Calu3 (cell line): ENCODE measurements around the gene SORCS1. TPM values are rescaled to one million over a fixed set of nuclear protein-coding genes. Genes with fewer than 3 reads are reported as not detected.
"Not testable (repeated sequence)": the region's sequence is repeated elsewhere in the genome, so short reads cannot be mapped to it uniquely, and the experiment has no call there.

Experiments
- BruUV-seq: library from RNA; stranded (reverse); fragments of 400-500 nt; replicated peaks from 2 replicates; lab custom pipeline; 2021; lab: Mats Ljungman, UMichigan
- CTCF ChIA-PET: fragments of 300-600 bp; sonication (Branson Sonifier 250); formaldehyde crosslinking; loops from one replicate; lab custom pipeline; 2022; ENCODE audit warnings: antibody characterized with exemption; lab: Charles Lee
- DNase-seq: peaks from one replicate; pipeline ENCODE4 v3.0.0; 2022
- H3K27ac Mint-ChIP-seq: one replicate; pipeline ENCODE4 v1.8.0; 2022; ENCODE audit warnings: mixed read lengths; ENCODE audit not compliant: unreplicated experiment
- H3K27me3 Mint-ChIP-seq: one replicate; pipeline ENCODE4 v1.8.0; 2022; ENCODE audit warnings: mixed read lengths; ENCODE audit not compliant: unreplicated experiment
- H3K36me3 Mint-ChIP-seq: one replicate; pipeline ENCODE4 v1.8.0; 2022; ENCODE audit warnings: mild to moderate bottlenecking, moderate library complexity, mixed read lengths; ENCODE audit not compliant: insufficient read depth, unreplicated experiment
- H3K4me1 Mint-ChIP-seq: one replicate; pipeline ENCODE4 v1.8.0; 2022; ENCODE audit warnings: mild to moderate bottlenecking, low read depth, mixed read lengths; ENCODE audit not compliant: unreplicated experiment
- H3K4me3 Mint-ChIP-seq: one replicate; pipeline ENCODE4 v1.8.0; 2022; ENCODE audit warnings: mild to moderate bottlenecking, low read depth, moderate library complexity, mixed read lengths; ENCODE audit not compliant: unreplicated experiment
- H3K9me3 Mint-ChIP-seq: one replicate; pipeline ENCODE4 v1.8.0; 2022; ENCODE audit warnings: low read depth, mixed read lengths; ENCODE audit not compliant: unreplicated experiment
- CTCF ChIP-seq: fragments of 200-600 bp; IDR thresholded peaks from one replicate; pipeline ENCODE4 v1.8.0; 2022; ENCODE audit warnings: antibody characterized with exemption; ENCODE audit not compliant: unreplicated experiment
- intact Hi-C: fragments of 100-400 bp; cut with micrococcal nuclease; formaldehyde crosslinking; loops from one replicate; pipeline ENCODE4 v1.10.0; 2022; ENCODE audit not compliant: unreplicated experiment
- total RNA-seq: library from RNA; stranded (reverse); gene quantifications from 2 replicates; pipeline ENCODE4 v1.2.3, GENCODE V29; 2022

Gene SORCS1
- total RNA-seq, 1 experiment from 2014 or later, result not detected

GRCh38 chr10:106929291-106929895, 235.1 kb downstream of the SORCS1 start:
- H3K27me3 Mint-ChIP-seq, result no peaks in the 10 kb centered on the region
- no peak for DNase-seq

GRCh38 chr10:106928151-106928550, 236.4 kb downstream of the SORCS1 start:
- H3K36me3 Mint-ChIP-seq, H3K9me3 Mint-ChIP-seq, BruUV-seq, CTCF ChIA-PET, H3K27ac Mint-ChIP-seq, H3K27me3 Mint-ChIP-seq, intact Hi-C loops, H3K4me1 Mint-ChIP-seq, DNase-seq, H3K4me3 Mint-ChIP-seq: not testable (repeated sequence)

More at GRCh38 chr10:106929291-106929895, 235.1 kb downstream of the SORCS1 start:
- no TSS peak for BruUV-seq
- no peaks in the 10 kb centered on the region for H3K4me1 Mint-ChIP-seq
- intact Hi-C loops, result no loop called here
- no peak overlapping the region for H3K4me3 Mint-ChIP-seq
- TF ChIP-seq CTCF, result no peak
- peaks cover 3% of the 10 kb centered on the region for H3K9me3 Mint-ChIP-seq
- no peak overlapping the region for H3K27ac Mint-ChIP-seq
- H3K36me3 Mint-ChIP-seq, result no peaks in the 10 kb centered on the region
- CTCF ChIA-PET, result no interaction called here

GRCh38 chr10:106925191-106925590, 239.3 kb downstream of the SORCS1 start:
- TF ChIP-seq CTCF, result no peak
- Mint-ChIP-seq H3K4me1 (no peaks in the 10 kb centered on the region), H3K9me3 (peaks cover 6% of the 10 kb centered on the region), H3K4me3 (no peak overlapping the region), H3K27me3 (no peaks in the 10 kb centered on the region), H3K27ac (no peak overlapping the region), H3K36me3 (no peaks in the 10 kb centered on the region)
- CTCF ChIA-PET, result no interaction called here
- intact Hi-C loops, result no loop called here
- BruUV-seq, result no TSS peak
- DNase-seq, result no peak

- DNase-seq, result no peak
- TF ChIP-seq CTCF, result no peak
- Mint-ChIP-seq H3K27me3 (no peaks in the 10 kb centered on the region), H3K36me3 (no peaks in the 10 kb centered on the region), H3K9me3 (peaks cover 4% of the 10 kb centered on the region), H3K27ac (no peak overlapping the region), H3K4me1 (no peaks in the 10 kb centered on the region), H3K4me3 (no peak overlapping the region)
- intact Hi-C loops, result no loop called here
- no TSS peak for BruUV-seq
- CTCF ChIA-PET, result no interaction called here
Measured at GRCh38 chr10:106920538-106920937, 244.0 kb downstream of the SORCS1 start.

- no peak overlapping the region for H3K4me3 Mint-ChIP-seq
- H3K27ac Mint-ChIP-seq, result no peak overlapping the region
- no peaks in the 10 kb centered on the region for H3K4me1 Mint-ChIP-seq
- DNase-seq, result no peak
- no peaks in the 10 kb centered on the region for H3K27me3 Mint-ChIP-seq
- intact Hi-C loops, result no loop called here
- no TSS peak for BruUV-seq
- H3K36me3 Mint-ChIP-seq, result no peaks in the 10 kb centered on the region
- no peak for TF ChIP-seq CTCF
- CTCF ChIA-PET, result no interaction called here
- H3K9me3 Mint-ChIP-seq, result peaks cover 4% of the 10 kb centered on the region
Measured at GRCh38 chr10:106919871-106920282, 244.6 kb downstream of the SORCS1 start.
